H1 (cell line): ENCODE results near the gene RASGEF1B. TPM values are rescaled to one million over a fixed set of nuclear protein-coding genes. Genes with fewer than 3 reads are reported as not detected.
A peak's percentile ranks its signal among the peaks of the same experiment; 100 is the strongest.

Experiments used
- CTCF ChIA-PET: fragments of 300-600 bp; sonication (Branson Sonifier 250); formaldehyde crosslinking; loops from one replicate; lab custom pipeline; 2021; ENCODE audit not compliant: partially characterized antibody; lab: Charles Lee
- POLR2A ChIA-PET: fragments of 300-600 bp; sonication (Branson Sonifier 250); formaldehyde crosslinking; loops from one replicate; lab custom pipeline; 2021; ENCODE audit warnings: inconsistent platforms; ENCODE audit not compliant: partially characterized antibody; lab: Charles Lee
- DNase-seq, 2 experiments: peaks; one replicate each; pipeline versions ENCODE4 v3.0.0 to v3.0.0-alpha.2; 2010 to 2022; ENCODE audit warnings: low spot score in 2 of 2, low read depth in 1 of 2, mixed read lengths in 1 of 2
- FAIRE-seq: peaks from 2 replicates; lab custom pipeline; 2011; peaks lifted over from hg19 to GRCh38; lab: Jason Lieb, UNC
- H2AFZ ChIP-seq: 2 replicates; pipeline ENCODE4 v1.8.1; 2012; ENCODE audit warnings: low read length, inconsistent platforms
- H2AK5ac ChIP-seq: 2 replicates; pipeline ENCODE4 v1.6.1; 2013; ENCODE audit warnings: low read depth, low read length
- H2BK120ac ChIP-seq: replicated peaks from 2 replicates; pipeline ENCODE3; 2013; ENCODE audit warnings: low read depth, low read length, inconsistent platforms
- H2BK12ac ChIP-seq: 2 replicates; pipeline ENCODE4 v1.6.1; 2013; ENCODE audit warnings: low read depth, low read length
- H2BK15ac ChIP-seq: 2 replicates; pipeline ENCODE4 v1.6.1; 2013; ENCODE audit warnings: low read length
- H2BK20ac ChIP-seq: 2 replicates; pipeline ENCODE4 v1.6.1; 2013; ENCODE audit warnings: low read length
- H2BK5ac ChIP-seq: 2 replicates; pipeline ENCODE4 v1.6.1; 2013; ENCODE audit warnings: low read depth, low read length
- H3K14ac ChIP-seq: 2 replicates; pipeline ENCODE4 v1.6.1; 2013; ENCODE audit warnings: inconsistent platforms; ENCODE audit not compliant: insufficient read length
- H3K18ac ChIP-seq: 2 replicates; pipeline ENCODE4 v1.6.1; 2013; ENCODE audit warnings: low read length; ENCODE audit errors: extremely low read depth
- H3K23ac ChIP-seq: 2 replicates; pipeline ENCODE4 v1.6.1; 2013; ENCODE audit warnings: inconsistent platforms; ENCODE audit not compliant: insufficient read length
- H3K23me2 ChIP-seq: 2 replicates; pipeline ENCODE4 v1.6.1; 2013; ENCODE audit warnings: low read depth, low read length
- H3K27ac ChIP-seq: 2 replicates; pipeline ENCODE4 v1.6.1; 2011; ENCODE audit warnings: low read depth, low read length, inconsistent platforms
- H3K27me3 ChIP-seq, 4 experiments: replicated peaks in 1 of 4; 1 replicate in 1 of 4; 2 replicates in 3 of 4; pipeline versions ENCODE4 v1.6.1 to v1.8.1; 2011 to 2013; ENCODE audit warnings: low read length in 3 of 4, mild to moderate bottlenecking in 3 of 4, inconsistent platforms in 2 of 4, mixed read lengths in 2 of 4, moderate library complexity in 1 of 4; ENCODE audit not compliant: control insufficient read depth in 3 of 4, insufficient read depth in 3 of 4; ENCODE audit errors: extremely low read depth in 1 of 4
- H3K36me3 ChIP-seq, 4 experiments: 2 replicates each; pipeline versions ENCODE4 v1.6.1 to v1.8.1; 2011 to 2013; ENCODE audit warnings: mild to moderate bottlenecking in 4 of 4, low read length in 3 of 4, moderate library complexity in 2 of 4, control low read depth in 1 of 4, inconsistent platforms in 1 of 4; ENCODE audit not compliant: insufficient read depth in 4 of 4, control insufficient read depth in 2 of 4
- H3K4ac ChIP-seq: replicated peaks from 2 replicates; pipeline ENCODE3; 2013; ENCODE audit warnings: low read length, low read depth, mixed read lengths, inconsistent platforms; ENCODE audit not compliant: insufficient read length
- H3K4me1 ChIP-seq, 4 experiments: replicated peaks in 1 of 4; 1 replicate in 1 of 4; 2 replicates in 3 of 4; pipeline versions ENCODE4 v1.6.1 to v1.8.1; 2011 to 2013; ENCODE audit warnings: low read length in 3 of 4, inconsistent platforms in 2 of 4, mixed read lengths in 1 of 4; ENCODE audit not compliant: insufficient read depth in 4 of 4, control insufficient read depth in 3 of 4
- H3K4me2 ChIP-seq, 2 experiments: 2 replicates each; pipeline versions ENCODE4 v1.6.1 to v1.8.1; 2011 to 2013; ENCODE audit warnings: low read depth in 2 of 2, low read length in 2 of 2, control low read depth in 1 of 2, inconsistent platforms in 1 of 2, mild to moderate bottlenecking in 1 of 2; ENCODE audit not compliant: insufficient read depth in 1 of 2
- H3K4me3 ChIP-seq, 4 experiments: fragments of 200-600, 300-600 bp in 1 of 4; sonication (generic), shearing (Covaris generic), sonication (Bioruptor Twin) in 1 of 4; 2 replicates each; pipeline versions ENCODE4 v1.5.1 to v1.8.1; 2011 to 2016; ENCODE audit warnings: low read length in 4 of 4, low read depth in 3 of 4, control low read depth in 2 of 4, inconsistent platforms in 2 of 4, mild to moderate bottlenecking in 2 of 4, mixed read lengths in 1 of 4, moderate library complexity in 1 of 4; ENCODE audit not compliant: insufficient read depth in 2 of 4; ENCODE audit errors: extremely low read depth in 1 of 4
- H3K56ac ChIP-seq: replicated peaks from 2 replicates; pipeline ENCODE3; 2013; ENCODE audit warnings: low read depth, mild to moderate bottlenecking, mixed read lengths, low read length, inconsistent platforms; ENCODE audit not compliant: insufficient read length
- H3K79me1 ChIP-seq: 2 replicates; pipeline ENCODE4 v1.6.1; 2013; ENCODE audit warnings: low read depth, low read length, control low read depth
- H3K79me2 ChIP-seq, 2 experiments: 2 replicates each; pipeline versions ENCODE4 v1.6.1 to v1.8.1; 2012 to 2013; ENCODE audit warnings: low read length in 2 of 2, mild to moderate bottlenecking in 2 of 2, inconsistent platforms in 1 of 2; ENCODE audit not compliant: insufficient read depth in 2 of 2, control insufficient read depth in 1 of 2
- H3K9ac ChIP-seq, 4 experiments: replicated peaks in 1 of 4; 1 replicate in 1 of 4; 2 replicates in 3 of 4; pipeline versions ENCODE4 v1.6.1 to v1.8.1; 2011 to 2013; ENCODE audit warnings: low read depth in 3 of 4, low read length in 3 of 4, control low read depth in 2 of 4, mild to moderate bottlenecking in 2 of 4, moderate library complexity in 2 of 4, inconsistent platforms in 1 of 4; ENCODE audit errors: extremely low read depth in 1 of 4
- H3K9me3 ChIP-seq, 2 experiments: 2 replicates each; pipeline versions ENCODE4 v1.6.1 to v1.8.1; 2012 to 2013; ENCODE audit warnings: mild to moderate bottlenecking in 2 of 2, moderate library complexity in 2 of 2, control low read depth in 1 of 2, inconsistent platforms in 1 of 2, low read depth in 1 of 2, low read length in 1 of 2, mixed read lengths in 1 of 2; ENCODE audit not compliant: insufficient read depth in 2 of 2
- H4K20me1 ChIP-seq, 2 experiments: replicated peaks in 1 of 2; 2 replicates each; pipeline versions ENCODE3 to v1.8.1; 2011 to 2013; ENCODE audit warnings: inconsistent platforms in 2 of 2, low read length in 2 of 2, mild to moderate bottlenecking in 1 of 2; ENCODE audit not compliant: insufficient read depth in 2 of 2, control insufficient read depth in 1 of 2
- H4K5ac ChIP-seq: 2 replicates; pipeline ENCODE4 v1.6.1; 2013; ENCODE audit warnings: low read length, low read depth, mixed read lengths, inconsistent platforms; ENCODE audit not compliant: insufficient read length
- H4K8ac ChIP-seq: 2 replicates; pipeline ENCODE4 v1.8.0; 2013; ENCODE audit warnings: mild to moderate bottlenecking, moderate library complexity, low read length, inconsistent platforms; ENCODE audit not compliant: insufficient read depth; ENCODE audit errors: extremely low read depth
- H4K91ac ChIP-seq: replicated peaks from 2 replicates; pipeline ENCODE3; 2013; ENCODE audit warnings: low read length, mixed read lengths, inconsistent platforms; ENCODE audit not compliant: insufficient read length
- SIRT6 ChIP-seq: IDR thresholded peaks from one replicate; pipeline ENCODE4 v1.7.1; 2012; ENCODE audit warnings: low read length, inconsistent platforms
- TEAD4 ChIP-seq: IDR thresholded peaks from 2 replicates; pipeline ENCODE4 v1.6.1; 2012; ENCODE audit warnings: low read depth, low read length, inconsistent platforms, mixed read lengths
- WGBS, 2 experiments: shearing (Covaris generic) in 1 of 2; methylation state at CpG; one replicate each; pipeline versions ENCODE4 v1.1.6 to v1.1.7; 2013 to 2015; ENCODE audit warnings: low lambda C conversion rate in 2 of 2, mixed read lengths in 2 of 2, inconsistent platforms in 1 of 2, low coverage in 1 of 2, missing lambda C conversion rate in 1 of 2; ENCODE audit not compliant: insufficient replicate concordance in 2 of 2, insufficient coverage in 1 of 2, insufficient read length in 1 of 2; ENCODE audit errors: extremely low coverage in 1 of 2, missing lambda C conversion rate in 1 of 2; 5-methylcytosine and 5-hydroxymethylcytosine counted together
- polyA plus RNA-seq, 7 experiments: library from polyadenylated mRNA; depleted of rRNA in 3 of 7; stranded (reverse) in 5 of 7; unstranded in 2 of 7; fragments of >200 nt in 5 of 7; fragments of 200-250 nt in 2 of 7; gene quantifications; 1 replicate in 5 of 7; 2 replicates in 1 of 7; 4 replicates in 1 of 7; pipeline versions ENCODE4 v1.2.1 to v1.2.3, GENCODE V29; 2011 to 2013; ENCODE audit warnings: missing spikeins in 2 of 7, mixed read lengths in 2 of 7
- total RNA-seq: library from RNA; stranded (reverse); fragmentation: NEBNext Ultra II Directional; extraction: Animal tissue kit (Norgen Biotek cat#: 25700); gene quantifications from 2 replicates; pipeline ENCODE4 v1.2.1, GENCODE V29; 2021

RASGEF1B gene
- total and polyA plus RNA-seq, 2 of the 8 experiments (the other 6 are each of a cell fraction or from before 2014, with no cell fraction given), result 1.6 to 4.7 TPM

GRCh38 chr4:81486502-81486901 is 14.8 kb upstream of the RASGEF1B start:
- no peaks in the 10 kb centered on the region for H3K36me3 ChIP-seq
- H3K4ac ChIP-seq, result no peak overlapping the region
- H3K23ac ChIP-seq, result no peak overlapping the region
- no peak overlapping the region for H4K91ac ChIP-seq
- peaks cover 0 to 4% (median 0%) of the 10 kb centered on the region in 4 experiments; a peak in 2 of 7 replicates for H3K4me1 ChIP-seq
- 22% methylated on average over 1 of the region's 1 CpG; no CpG with 5 or more reads in 1 of the 2 experiments for WGBS, 2 experiments
- H2BK5ac ChIP-seq, result no peak overlapping the region; the same call in 1 of the 2 replicates
- no peaks in the 10 kb centered on the region for H3K79me2 ChIP-seq
- H3K9ac ChIP-seq, result no peak overlapping the region
- no peak overlapping the region for H3K18ac ChIP-seq
- H2BK15ac ChIP-seq, result no peak overlapping the region
- no peak overlapping the region for H3K56ac ChIP-seq
- H3K79me1 ChIP-seq, result no peaks in the 10 kb centered on the region
- no peaks in the 10 kb centered on the region for H3K23me2 ChIP-seq
- H3K14ac ChIP-seq, result no peak overlapping the region
- no peak overlapping the region for H4K8ac ChIP-seq
- ChIA-PET POLR2A (no interaction called here), CTCF (no interaction called here)
- no peak for DNase-seq
- H2BK12ac ChIP-seq, result no peak overlapping the region
- no peaks in the 10 kb centered on the region; a peak in 1 of 4 replicates for H3K9me3 ChIP-seq
- H3K27ac ChIP-seq, result peak overlapping the region; percentile 5; the same call in 1 of the 2 replicates
- FAIRE-seq, result peak; percentile 99
- no peak overlapping the region for H3K4me3 ChIP-seq
- peak overlapping the region in 1 of 2 experiments; percentile 34; a peak in 1 of 4 replicates for H3K4me2 ChIP-seq
- no peaks in the 10 kb centered on the region for H4K20me1 ChIP-seq
- H3K27me3 ChIP-seq, result no peaks in the 10 kb centered on the region
- H2AFZ ChIP-seq, result no peak overlapping the region
- no peak overlapping the region for H2BK20ac ChIP-seq
- no peak overlapping the region for H2AK5ac ChIP-seq
- no peak overlapping the region for H2BK120ac ChIP-seq
- no peak overlapping the region for H4K5ac ChIP-seq
- no peak for TF ChIP-seq SIRT6
- peak; percentile 10; the same call in 1 of the 2 replicates for TF ChIP-seq TEAD4
